ENCODE measurements around the gene CA11.

CA11 gene

DNA sequence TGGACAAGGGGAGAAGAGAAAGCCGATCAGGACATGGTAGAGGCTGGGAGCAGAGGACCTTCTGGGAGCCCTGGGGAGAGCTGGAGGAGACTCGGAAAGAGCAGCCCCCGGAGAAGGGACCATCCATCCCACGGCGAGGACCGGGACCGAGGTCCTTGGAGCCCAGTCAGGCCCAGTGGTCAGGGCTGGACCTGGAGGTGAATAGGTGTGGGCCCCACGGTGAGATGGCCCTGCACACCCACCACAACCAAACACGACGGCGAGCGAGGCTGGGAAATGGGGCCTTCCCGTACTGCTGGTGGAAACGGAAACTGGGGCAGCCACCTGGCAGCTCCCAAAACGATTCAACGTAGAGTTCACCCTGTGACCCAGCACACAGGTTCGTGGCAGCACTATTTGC, 30.5 kb upstream of the CA11 start:
- no peak for TF ChIP-seq CTCF (IDR thresholded peaks at IDR 0.05; ENCODE audit: low read depth, low read length, missing control alignments)
- DNase-seq: no peak
- H3K36me3 ChIP-seq (replicated peaks): no peaks in the 10 kb centered on the region
- in situ Hi-C loops (cut with HindIII; ENCODE audit: low pct_ligation_motif_present, low sequenced_read_pairs): no loop called here
- no peak overlapping the region for H3K27ac ChIP-seq
- no peaks in the 10 kb centered on the region for H3K27me3 ChIP-seq (replicated peaks)
- H3K4me3 ChIP-seq (ENCODE audit: low read depth, low read length): no peak overlapping the region

GRCh38 chr19:48674921-48675824, 29.2 kb upstream of the CA11 start:
- Histone ChIP-seq H3K36me3 (replicated peaks) (no peaks in the 10 kb centered on the region), H3K27ac (no peak overlapping the region), H3K4me3 (ENCODE audit: low read depth, low read length) (no peak overlapping the region), H3K27me3 (replicated peaks) (no peaks in the 10 kb centered on the region)
- TF ChIP-seq CTCF (IDR thresholded peaks at IDR 0.05; ENCODE audit: low read depth, low read length, missing control alignments): peak; percentile 90
- in situ Hi-C loops (cut with HindIII; ENCODE audit: low pct_ligation_motif_present, low sequenced_read_pairs): no loop called here
- peak; percentile 73 for DNase-seq

DNA sequence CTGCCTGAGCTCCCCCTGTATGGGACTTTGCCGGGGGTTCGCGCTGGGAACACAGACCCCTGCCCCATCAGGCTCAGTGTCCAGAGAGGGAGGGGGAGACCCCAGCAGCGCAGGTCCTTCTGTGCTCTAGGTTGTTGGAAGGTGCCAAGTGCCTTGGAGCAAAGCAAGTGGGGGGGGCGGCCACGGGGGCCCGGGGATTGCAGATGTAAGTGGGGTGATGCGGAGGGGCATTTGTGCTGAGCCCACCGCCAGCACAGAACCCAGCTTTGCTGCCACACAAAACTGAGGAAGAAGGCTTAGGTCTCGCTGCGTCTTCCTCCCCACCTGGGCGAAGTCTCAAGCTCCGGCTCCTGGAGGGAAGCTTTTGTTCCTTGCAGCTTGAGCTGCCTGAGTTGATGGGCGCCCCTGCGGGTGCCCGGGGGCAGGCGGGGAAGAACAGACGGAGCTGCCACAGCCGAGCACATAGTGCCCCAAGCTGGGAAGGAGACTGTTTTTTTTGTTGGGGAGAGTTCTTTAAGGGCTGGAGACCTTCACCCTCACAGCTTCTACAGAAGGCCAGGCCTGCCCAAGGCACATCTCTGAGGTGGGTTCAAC, 28.3 kb upstream of the CA11 start:
- Histone ChIP-seq H3K27me3 (replicated peaks) (no peaks in the 10 kb centered on the region), H3K36me3 (replicated peaks) (no peaks in the 10 kb centered on the region), H3K4me3 (ENCODE audit: low read depth, low read length) (no peak overlapping the region), H3K27ac (no peak overlapping the region)
- no peak for TF ChIP-seq CTCF (IDR thresholded peaks at IDR 0.05; ENCODE audit: low read depth, low read length, missing control alignments)
- in situ Hi-C loops (cut with HindIII; ENCODE audit: low pct_ligation_motif_present, low sequenced_read_pairs): no loop called here
- DNase-seq: no peak

DNA sequence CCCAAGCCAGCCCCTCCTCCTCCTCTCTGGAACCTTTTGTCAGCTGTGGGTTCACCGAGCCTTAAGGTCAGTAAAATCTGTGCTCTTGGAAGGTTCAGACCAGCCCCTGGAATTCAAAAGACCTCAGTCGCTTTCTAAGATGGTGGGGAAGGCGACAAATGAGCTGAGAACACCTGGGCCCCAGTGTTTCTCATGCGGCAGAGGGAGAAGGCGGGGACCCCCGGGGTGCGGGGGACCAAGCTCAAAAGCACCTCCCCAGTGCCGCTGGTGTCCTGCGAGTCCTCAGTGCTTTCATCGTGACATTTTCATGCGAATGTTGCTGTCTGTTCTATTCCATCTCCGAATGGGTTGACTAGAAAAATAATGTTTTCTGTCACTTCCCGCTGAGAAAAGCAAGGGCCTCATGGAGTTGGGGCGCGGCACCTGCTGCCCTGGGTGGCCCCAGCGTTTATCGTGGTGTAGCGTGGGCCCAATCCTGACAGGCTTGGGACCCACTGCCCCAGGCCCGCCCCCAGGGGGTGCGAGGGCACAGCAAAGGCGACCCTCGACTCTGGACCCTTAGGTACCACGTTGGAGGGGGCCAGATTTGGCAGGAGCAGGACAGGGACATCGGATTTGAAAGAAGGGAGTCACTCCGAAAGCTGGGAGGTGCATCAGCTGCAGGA, 27.6 kb upstream of the CA11 start:
- no peaks in the 10 kb centered on the region for H3K27me3 ChIP-seq (replicated peaks)
- DNase-seq: no peak
- TF ChIP-seq CTCF (IDR thresholded peaks at IDR 0.05; ENCODE audit: low read depth, low read length, missing control alignments): no peak
- no peaks in the 10 kb centered on the region for H3K36me3 ChIP-seq (replicated peaks)
- in situ Hi-C loops (cut with HindIII; ENCODE audit: low pct_ligation_motif_present, low sequenced_read_pairs): no loop called here
- no peak overlapping the region for H3K27ac ChIP-seq
- H3K4me3 ChIP-seq (ENCODE audit: low read depth, low read length): no peak overlapping the region

- no peak within 1 kb of the TSS for H3K27ac ChIP-seq
- no peaks in the 10 kb centered on the region for H3K36me3 ChIP-seq (replicated peaks)
- TF ChIP-seq CTCF (IDR thresholded peaks at IDR 0.05; ENCODE audit: low read depth, low read length, missing control alignments): no peak
- no peak for DNase-seq
- H3K27me3 ChIP-seq (replicated peaks): no peaks in the 10 kb centered on the region
- in situ Hi-C loops (cut with HindIII; ENCODE audit: low pct_ligation_motif_present, low sequenced_read_pairs): no loop called here
- H3K4me3 ChIP-seq (ENCODE audit: low read depth, low read length): no peak within 1 kb of the TSS
Observed at GRCh38 chr19:48672994-48673393, 27.0 kb upstream of the CA11 start, which contains the start of gene NTN5. NTN5 (minus strand) TSS chr19:48673017; CDS start chr19:48670986, 2,031 bp downstream.
